Spleen (tissue), 7 donors: ENCODE data around the gene TMEM54.

Experiments used
- POLR2AphosphoS5 ChIP-seq, 3 donors: sonication (generic); formaldehyde crosslinking; IDR thresholded peaks; one replicate each; pipeline ENCODE4 v1.5.1; 2017; ENCODE audit warnings: antibody characterized with exemption in 3 of 3
- TF ChIP-seq, protein P1 (sequence below), 11 experiments: fragments of 200-600 bp in 7 of 11; fragments of 450-650 bp in 4 of 11; sonication (generic) in 4 of 11; IDR thresholded peaks in 8 of 11; conservative IDR thresholded peaks in 3 of 11; 1 replicate in 7 of 11; 2 replicates in 4 of 11; pipeline versions ENCODE4 v1.4.0 to v1.8.0; 2016 to 2021; ENCODE audit warnings: antibody characterized with exemption in 11 of 11, inconsistent platforms in 4 of 11, mild to moderate bottlenecking in 1 of 11
- donor health status: DM: no; HTN: no; CAD: no; lungs with moderate emphysema.
- donor health status: DM: no; HTN: no; CAD: no.
- donor health status: DM: no; HTN: no; CAD: no.

DNA sequence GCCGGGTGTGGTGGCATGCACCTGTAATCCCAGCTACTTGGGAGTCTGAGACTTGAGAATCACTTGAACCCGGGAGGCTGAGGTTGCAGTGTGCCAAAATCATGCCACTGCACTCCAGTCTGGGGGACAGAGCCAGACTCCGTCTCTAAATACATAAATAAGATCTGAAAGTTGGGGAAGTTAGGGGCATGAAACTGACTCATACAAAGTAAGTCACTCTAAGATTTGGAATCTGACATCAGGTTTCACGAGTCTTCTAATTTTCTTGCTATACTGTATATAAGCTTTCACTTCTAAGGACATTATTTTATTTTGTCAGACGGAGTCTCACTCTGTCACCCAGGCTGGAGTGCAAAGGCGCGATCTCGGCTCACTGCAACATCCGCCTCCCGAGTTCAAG is 33.3 kb upstream of the TMEM54 start:
- TF ChIP-seq POLR2AphosphoS5 (IDR thresholded peaks at IDR 0.05) = no peak
- TF ChIP-seq, protein P1, sequence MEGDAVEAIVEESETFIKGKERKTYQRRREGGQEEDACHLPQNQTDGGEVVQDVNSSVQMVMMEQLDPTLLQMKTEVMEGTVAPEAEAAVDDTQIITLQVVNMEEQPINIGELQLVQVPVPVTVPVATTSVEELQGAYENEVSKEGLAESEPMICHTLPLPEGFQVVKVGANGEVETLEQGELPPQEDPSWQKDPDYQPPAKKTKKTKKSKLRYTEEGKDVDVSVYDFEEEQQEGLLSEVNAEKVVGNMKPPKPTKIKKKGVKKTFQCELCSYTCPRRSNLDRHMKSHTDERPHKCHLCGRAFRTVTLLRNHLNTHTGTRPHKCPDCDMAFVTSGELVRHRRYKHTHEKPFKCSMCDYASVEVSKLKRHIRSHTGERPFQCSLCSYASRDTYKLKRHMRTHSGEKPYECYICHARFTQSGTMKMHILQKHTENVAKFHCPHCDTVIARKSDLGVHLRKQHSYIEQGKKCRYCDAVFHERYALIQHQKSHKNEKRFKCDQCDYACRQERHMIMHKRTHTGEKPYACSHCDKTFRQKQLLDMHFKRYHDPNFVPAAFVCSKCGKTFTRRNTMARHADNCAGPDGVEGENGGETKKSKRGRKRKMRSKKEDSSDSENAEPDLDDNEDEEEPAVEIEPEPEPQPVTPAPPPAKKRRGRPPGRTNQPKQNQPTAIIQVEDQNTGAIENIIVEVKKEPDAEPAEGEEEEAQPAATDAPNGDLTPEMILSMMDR (IDR thresholded peaks at IDR 0.05 in 8 of 11, conservative IDR thresholded peaks at IDR 0.05 in 3 of 11) = no peak
